Neutrophil (primary cell): ENCODE measurements around the gene SULT1C2.

Source experiments
- H3K27ac ChIP-seq: fragments of 200-600 bp; sonication (generic); 2 replicates; pipeline ENCODE4 v1.5.1; 2016; ENCODE audit warnings: mild to moderate bottlenecking, moderate library complexity
- H3K27me3 ChIP-seq: fragments of 200-600 bp; sonication (generic); 2 replicates; pipeline ENCODE4 v1.6.0; 2016; ENCODE audit warnings: mild to moderate bottlenecking
- H3K36me3 ChIP-seq: fragments of 200-600 bp; sonication (generic); 2 replicates; pipeline ENCODE4 v1.5.1; 2017
- H3K4me1 ChIP-seq, 2 experiments: fragments of 200-600 bp in 1 of 2; sonication (generic) in 1 of 2; 1 replicate in 1 of 2; 2 replicates in 1 of 2; pipeline versions ENCODE4 v1.5.1 to v1.6.1; 2013 to 2016; ENCODE audit warnings: low read depth in 1 of 2, low read length in 1 of 2, mild to moderate bottlenecking in 1 of 2, moderate library complexity in 1 of 2; ENCODE audit not compliant: control insufficient read depth in 1 of 2, insufficient read depth in 1 of 2
- H3K4me3 ChIP-seq, 2 experiments: fragments of 200-600 bp in 1 of 2; sonication (generic) in 1 of 2; 1 replicate in 1 of 2; 2 replicates in 1 of 2; pipeline ENCODE4 v1.5.1; 2013 to 2016; ENCODE audit warnings: low read depth in 1 of 2, low read length in 1 of 2, mild to moderate bottlenecking in 1 of 2, moderate library complexity in 1 of 2
- H3K9me3 ChIP-seq: fragments of 200-600 bp; sonication (generic); 2 replicates; pipeline ENCODE4 v1.5.1; 2016
- CTCF ChIP-seq: fragments of 200-600 bp; sonication (generic); IDR thresholded peaks from 2 replicates; pipeline ENCODE4 v1.5.1; 2016; ENCODE audit warnings: antibody characterized with exemption

SULT1C2 gene

GRCh38 chr2:108320326-108320922, 31.7 kb downstream of the SULT1C2 start:
- Histone ChIP-seq H3K4me3 (no peak overlapping the region), H3K9me3 (no peaks in the 10 kb centered on the region), H3K36me3 (no peaks in the 10 kb centered on the region), H3K27me3 (no peaks in the 10 kb centered on the region), H3K27ac (no peak overlapping the region), H3K4me1 (no peaks in the 10 kb centered on the region)
- TF ChIP-seq CTCF = no peak

GRCh38 chr2:108323619-108324018, 34.9 kb downstream of the SULT1C2 start:
- Histone ChIP-seq H3K4me3 (no peak overlapping the region), H3K9me3 (no peaks in the 10 kb centered on the region), H3K27ac (no peak overlapping the region), H3K36me3 (no peaks in the 10 kb centered on the region), H3K27me3 (no peaks in the 10 kb centered on the region), H3K4me1 (no peaks in the 10 kb centered on the region)
- no peak for TF ChIP-seq CTCF

GRCh38 chr2:108324531-108325255, 36.0 kb downstream of the SULT1C2 start:
- Histone ChIP-seq H3K9me3 (no peaks in the 10 kb centered on the region), H3K27ac (no peak overlapping the region), H3K4me3 (no peak overlapping the region), H3K36me3 (no peaks in the 10 kb centered on the region), H3K4me1 (no peaks in the 10 kb centered on the region), H3K27me3 (no peaks in the 10 kb centered on the region)
- no peak for TF ChIP-seq CTCF

- no peak overlapping the region for H3K27ac ChIP-seq
- no peak overlapping the region for H3K4me3 ChIP-seq
- no peaks in the 10 kb centered on the region for H3K27me3 ChIP-seq
- H3K4me1 ChIP-seq = no peaks in the 10 kb centered on the region
- no peaks in the 10 kb centered on the region for H3K9me3 ChIP-seq
- H3K36me3 ChIP-seq = no peaks in the 10 kb centered on the region
- TF ChIP-seq CTCF = no peak
Observed at GRCh38 chr2:108325756-108326155, 37.1 kb downstream of the SULT1C2 start.

GRCh38 chr2:108329771-108330170, 41.1 kb downstream of the SULT1C2 start:
- no peaks in the 10 kb centered on the region for H3K36me3 ChIP-seq
- H3K4me3 ChIP-seq = no peak overlapping the region
- H3K27ac ChIP-seq = no peak overlapping the region
- no peaks in the 10 kb centered on the region for H3K9me3 ChIP-seq
- TF ChIP-seq CTCF = no peak
- no peaks in the 10 kb centered on the region for H3K4me1 ChIP-seq
- no peaks in the 10 kb centered on the region for H3K27me3 ChIP-seq
